HCT116 (cell line): ENCODE measurements around the gene CIAO2A. TPM values are rescaled to one million over a fixed set of nuclear protein-coding genes. Genes with fewer than 3 reads are reported as not detected.

Source experiments
- ATAC-seq: fragments of 200-7000 bp; cut with Tn5 transposase; 2 replicates; pipeline ENCODE4 v1.9.1; 2020; ENCODE audit warnings: mild to moderate bottlenecking, moderate library complexity
- BruUV-seq: library from RNA; stranded (reverse); fragments of 400-500 nt; replicated peaks from 2 replicates; lab custom pipeline; 2021; lab: Mats Ljungman, UMichigan
- CTCF ChIA-PET: fragments of 300-600 bp; sonication (Branson Sonifier 250); formaldehyde crosslinking; loops from one replicate; lab custom pipeline; 2021; ENCODE audit warnings: antibody characterized with exemption; lab: Charles Lee
- POLR2A ChIA-PET: fragments of 300-600, 350-600 bp; sonication (Branson Sonifier 250); formaldehyde crosslinking; loops from one replicate; lab custom pipeline; 2021; ENCODE audit warnings: antibody characterized with exemption; lab: Charles Lee
- RAD21 ChIA-PET, 2 experiments: fragments of 300-600 bp; sonication (Branson Sonifier 250); formaldehyde crosslinking; loops; one replicate each; lab custom pipeline; 2023; ENCODE audit warnings: low total read pairs in 2 of 2; ENCODE audit not compliant: uncharacterized antibody in 2 of 2, unreplicated experiment in 2 of 2, low non-redundant PET in 1 of 2; lab: Charles Lee
- DNase-seq: peaks from one replicate; pipeline ENCODE4 v3.0.0-alpha.2; 2010; ENCODE audit warnings: low read depth, low spot score
- H2AFZ ChIP-seq: fragments of 200-600 bp; shearing (Covaris generic), sonication (generic); 2 replicates; pipeline ENCODE4 v1.6.1; 2017; ENCODE audit warnings: low read depth, mixed run types, mixed read lengths, antibody characterized with exemption, low read length; ENCODE audit not compliant: poor library complexity, severe bottlenecking
- H3K27ac ChIP-seq: 2 replicates; pipeline ENCODE4 v1.5.1; 2012; ENCODE audit warnings: low read depth, low read length
- H3K27me3 ChIP-seq: fragments of 200-600 bp; sonication (generic); 2 replicates; pipeline ENCODE4 v1.6.1; 2016; ENCODE audit warnings: mixed run types, low read length, mixed read lengths; ENCODE audit not compliant: insufficient read depth
- H3K36me3 ChIP-seq, 2 experiments: fragments of 200-500 bp in 1 of 2; fragments of 200-600 bp in 1 of 2; sonication (Bioruptor generic) in 1 of 2; sonication (generic) in 1 of 2; 2 replicates each; pipeline versions ENCODE4 v1.5.1 to v1.6.1; 2014 to 2016; ENCODE audit warnings: low read length in 2 of 2, inconsistent platforms in 1 of 2, mixed read lengths in 1 of 2, mixed run types in 1 of 2; ENCODE audit not compliant: insufficient read depth in 2 of 2, control insufficient read depth in 1 of 2
- H3K4me1 ChIP-seq, 2 experiments: fragments of 200-600 bp in 1 of 2; sonication (generic) in 1 of 2; 2 replicates each; pipeline versions ENCODE4 v1.5.1 to v1.6.1; 2012 to 2017; ENCODE audit warnings: low read length in 2 of 2, inconsistent platforms in 1 of 2, mild to moderate bottlenecking in 1 of 2, mixed read lengths in 1 of 2, mixed run types in 1 of 2, moderate library complexity in 1 of 2; ENCODE audit not compliant: insufficient read depth in 2 of 2, control insufficient read depth in 1 of 2
- H3K4me2 ChIP-seq: fragments of 200-600 bp; sonication (generic); 2 replicates; pipeline ENCODE4 v1.6.1; 2017; ENCODE audit warnings: mixed run types, low read length, mixed read lengths
- H3K4me3 ChIP-seq, 2 experiments: fragments of 200-600 bp in 1 of 2; sonication (generic) in 1 of 2; replicated peaks in 1 of 2; 2 replicates each; pipeline ENCODE4 v1.5.1; 2011 to 2016; ENCODE audit warnings: low read length in 2 of 2, control low read depth in 1 of 2, low read depth in 1 of 2, mild to moderate bottlenecking in 1 of 2, mixed read lengths in 1 of 2, mixed run types in 1 of 2
- H3K79me2 ChIP-seq: fragments of 200-600 bp; sonication (generic); 2 replicates; pipeline ENCODE4 v1.6.1; 2017; ENCODE audit warnings: mild to moderate bottlenecking, mixed run types, low read length, moderate library complexity, mixed read lengths; ENCODE audit not compliant: insufficient read depth
- H3K9ac ChIP-seq: fragments of 200-600 bp; sonication (generic); 2 replicates; pipeline ENCODE4 v1.6.1; 2016; ENCODE audit warnings: low read length, mixed read lengths
- H3K9me2 ChIP-seq: fragments of 200-600 bp; sonication (generic), shearing (Covaris generic); 2 replicates; pipeline ENCODE4 v1.6.1; 2017; ENCODE audit warnings: mixed run types, mild to moderate bottlenecking, moderate library complexity; ENCODE audit not compliant: insufficient read depth
- H3K9me3 ChIP-seq, 2 experiments: fragments of 200-500 bp in 1 of 2; fragments of 200-600 bp in 1 of 2; sonication (Bioruptor generic) in 1 of 2; sonication (generic) in 1 of 2; 2 replicates each; pipeline ENCODE4 v1.6.1; 2014 to 2017; ENCODE audit warnings: low read length in 2 of 2, mixed read lengths in 2 of 2, inconsistent platforms in 1 of 2, low read depth in 1 of 2, mild to moderate bottlenecking in 1 of 2, mixed run types in 1 of 2, moderate library complexity in 1 of 2; ENCODE audit not compliant: control insufficient read depth in 1 of 2, insufficient read depth in 1 of 2
- H4K20me1 ChIP-seq: fragments of 200-600 bp; sonication (generic), shearing (Covaris generic); 2 replicates; pipeline ENCODE4 v1.6.1; 2017; ENCODE audit warnings: mixed run types, mild to moderate bottlenecking, moderate library complexity; ENCODE audit not compliant: insufficient read depth
- CEBPB ChIP-seq: IDR thresholded peaks from 2 replicates; pipeline ENCODE4 v1.6.1; 2012; ENCODE audit warnings: low read depth
- EGR1 ChIP-seq: IDR thresholded peaks from 2 replicates; pipeline ENCODE4 v1.6.1; 2012; ENCODE audit warnings: low read depth
- ELF1 ChIP-seq: IDR thresholded peaks from 2 replicates; pipeline ENCODE4 v1.6.1; 2012; ENCODE audit warnings: low read depth, borderline replicate concordance
- POLR2AphosphoS5 ChIP-seq: IDR thresholded peaks from 2 replicates; pipeline ENCODE4 v1.6.1; 2011; ENCODE audit warnings: mild to moderate bottlenecking, low read depth, low read length, moderate library complexity
- SIN3A ChIP-seq: IDR thresholded peaks from 2 replicates; pipeline ENCODE4 v1.6.1; 2012; ENCODE audit warnings: low read depth
- TCF7L2 ChIP-seq: IDR thresholded peaks from 2 replicates; pipeline ENCODE4 v1.7.0; 2011; ENCODE audit warnings: borderline replicate concordance, inconsistent platforms; ENCODE audit not compliant: insufficient read depth, insufficient read length; ENCODE audit errors: extremely low read depth
- ZFX ChIP-seq: fragments of 450-650 bp; IDR thresholded peaks from 2 replicates; pipeline ENCODE4 v1.6.1; 2017
- intact Hi-C: fragments of 100-400 bp; cut with micrococcal nuclease; formaldehyde crosslinking; loops from 2 replicates; pipeline ENCODE4 v1.10.0; 2022
- total RNA-seq: library from RNA; stranded (reverse); gene quantifications from one replicate; pipeline ENCODE4 v1.2.1, GENCODE V29; 2021; ENCODE audit not compliant: unreplicated experiment
- TF ChIP-seq, protein P1 (sequence below): IDR thresholded peaks from 2 replicates; pipeline ENCODE4 v1.6.1; 2011; ENCODE audit warnings: mild to moderate bottlenecking, low read length, moderate library complexity; ENCODE audit not compliant: insufficient replicate concordance; ENCODE audit errors: extremely low read depth

The CIAO2A gene
- total RNA-seq, 1 experiment from 2014 or later, result 69.3 TPM

GRCh38 chr15:64141798-64142512 lies 48.3 kb upstream of the CIAO2A start:
- Histone ChIP-seq H3K9ac (no peak overlapping the region), H4K20me1 (no peaks in the 10 kb centered on the region), H2AFZ (no peak overlapping the region), H3K9me3 (no peaks in the 10 kb centered on the region), H3K4me3 (no peak overlapping the region), H3K79me2 (no peaks in the 10 kb centered on the region), H3K4me2 (no peak overlapping the region), H3K27me3 (no peaks in the 10 kb centered on the region), H3K36me3 (peaks cover 10 to 11% of the 10 kb centered on the region in 2 experiments; a peak in 3 of 4 replicates), H3K27ac (no peak overlapping the region), H3K9me2 (no peaks in the 10 kb centered on the region), H3K4me1 (no peaks in the 10 kb centered on the region)
- intact Hi-C loops, result no loop called here
- TF ChIP-seq POLR2AphosphoS5, result no peak
- no peak for TF ChIP-seq CEBPB
- no peak for TF ChIP-seq ZFX
- TF ChIP-seq, protein P1, sequence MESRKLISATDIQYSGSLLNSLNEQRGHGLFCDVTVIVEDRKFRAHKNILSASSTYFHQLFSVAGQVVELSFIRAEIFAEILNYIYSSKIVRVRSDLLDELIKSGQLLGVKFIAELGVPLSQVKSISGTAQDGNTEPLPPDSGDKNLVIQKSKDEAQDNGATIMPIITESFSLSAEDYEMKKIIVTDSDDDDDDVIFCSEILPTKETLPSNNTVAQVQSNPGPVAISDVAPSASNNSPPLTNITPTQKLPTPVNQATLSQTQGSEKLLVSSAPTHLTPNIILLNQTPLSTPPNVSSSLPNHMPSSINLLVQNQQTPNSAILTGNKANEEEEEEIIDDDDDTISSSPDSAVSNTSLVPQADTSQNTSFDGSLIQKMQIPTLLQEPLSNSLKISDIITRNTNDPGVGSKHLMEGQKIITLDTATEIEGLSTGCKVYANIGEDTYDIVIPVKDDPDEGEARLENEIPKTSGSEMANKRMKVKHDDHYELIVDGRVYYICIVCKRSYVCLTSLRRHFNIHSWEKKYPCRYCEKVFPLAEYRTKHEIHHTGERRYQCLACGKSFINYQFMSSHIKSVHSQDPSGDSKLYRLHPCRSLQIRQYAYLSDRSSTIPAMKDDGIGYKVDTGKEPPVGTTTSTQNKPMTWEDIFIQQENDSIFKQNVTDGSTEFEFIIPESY, result no peak
- TF ChIP-seq EGR1, result no peak
- no peak for TF ChIP-seq ELF1
- no peak for TF ChIP-seq SIN3A
- TF ChIP-seq TCF7L2, result no peak
- ATAC-seq (no peak), DNase-seq (no peak)
- ChIA-PET POLR2A (no interaction called here), CTCF (interaction anchor here (1.5 kb wide), 1 partner anchor 12 kb away, joined by 5 read pairs; no protein-coding TSS in a partner anchor), RAD21 (no interaction called here)
- BruUV-seq, result no TSS peak
